IMR-90 (cell line): ENCODE data around the gene SLC51A. TPM values are rescaled to one million over a fixed set of nuclear protein-coding genes. Genes with fewer than 3 reads are reported as not detected.

Experiments used
- ATAC-seq: fragments of 200-7000 bp; cut with Tn5 transposase; 2 replicates; pipeline ENCODE4 v1.9.1; 2020; ENCODE audit warnings: low read depth, mild to moderate bottlenecking, moderate library complexity
- BruUV-seq: library from RNA; stranded (reverse); fragments of 400-500 nt; replicated peaks from 2 replicates; lab custom pipeline; 2021; lab: Mats Ljungman, UMichigan
- CTCF ChIA-PET: fragments of 300-600 bp; formaldehyde crosslinking; extraction: SDS; loops from one replicate; lab custom pipeline; 2021; ENCODE audit warnings: antibody characterized with exemption; lab: Yijun Ruan, JAX
- POLR2A ChIA-PET: fragments of 300-600 bp; sonication (Branson Sonifier 250); formaldehyde crosslinking; loops from one replicate; lab custom pipeline; 2022; ENCODE audit warnings: antibody characterized with exemption; ENCODE audit not compliant: unreplicated experiment; lab: Charles Lee
- DNase-seq: peaks from one replicate; pipeline ENCODE4 v3.0.0; 2013
- H2AFZ ChIP-seq: replicated peaks from 2 replicates; pipeline ENCODE3; 2013; ENCODE audit warnings: low read length, mild to moderate bottlenecking; ENCODE audit not compliant: poor library complexity
- H2AK5ac ChIP-seq: 2 replicates; pipeline ENCODE4 v1.6.1; 2013; ENCODE audit warnings: low read depth, low read length, inconsistent platforms
- H2AK9ac ChIP-seq: replicated peaks from 2 replicates; pipeline ENCODE3; 2013; ENCODE audit warnings: mild to moderate bottlenecking, low read depth, low read length, moderate library complexity; ENCODE audit not compliant: poor library complexity
- H2BK120ac ChIP-seq: 2 replicates; pipeline ENCODE4 v1.6.1; 2013; ENCODE audit warnings: low read depth, low read length, inconsistent platforms
- H2BK15ac ChIP-seq: 3 replicates; pipeline ENCODE4 v1.6.1; 2013; ENCODE audit warnings: low read depth, low read length, inconsistent platforms
- H2BK20ac ChIP-seq: 2 replicates; pipeline ENCODE4 v1.6.1; 2013; ENCODE audit warnings: low read depth, mild to moderate bottlenecking, inconsistent platforms, low read length, moderate library complexity
- H2BK5ac ChIP-seq: 2 replicates; pipeline ENCODE4 v1.6.1; 2013; ENCODE audit warnings: mild to moderate bottlenecking, low read depth, low read length, inconsistent platforms; ENCODE audit not compliant: poor library complexity, severe bottlenecking
- H3K14ac ChIP-seq: replicated peaks from 2 replicates; pipeline ENCODE4 v1.6.1; 2013; ENCODE audit warnings: low read depth, low read length, inconsistent platforms
- H3K18ac ChIP-seq: 2 replicates; pipeline ENCODE4 v1.6.1; 2013; ENCODE audit warnings: low read depth, low read length, control low read depth
- H3K23ac ChIP-seq: 2 replicates; pipeline ENCODE4 v1.6.1; 2013; ENCODE audit warnings: low read depth, low read length, inconsistent platforms
- H3K27ac ChIP-seq: 2 replicates; pipeline ENCODE4 v1.5.1; 2013; ENCODE audit warnings: mild to moderate bottlenecking, control low read depth, low read length; ENCODE audit not compliant: insufficient read depth
- H3K27me3 ChIP-seq: 2 replicates; pipeline ENCODE4 v1.6.1; 2013; ENCODE audit warnings: low read length; ENCODE audit not compliant: control insufficient read depth, insufficient read depth
- H3K36me3 ChIP-seq: 2 replicates; pipeline ENCODE4 v1.6.1; 2013; ENCODE audit warnings: low read length, mixed read lengths; ENCODE audit not compliant: control insufficient read depth, insufficient read depth
- H3K4ac ChIP-seq: 2 replicates; pipeline ENCODE4 v1.6.1; 2013; ENCODE audit warnings: low read depth, low read length, inconsistent platforms
- H3K4me1 ChIP-seq: 2 replicates; pipeline ENCODE4 v1.6.1; 2013; ENCODE audit warnings: low read length, mixed read lengths; ENCODE audit not compliant: control insufficient read depth, insufficient read depth
- H3K4me2 ChIP-seq: 2 replicates; pipeline ENCODE4 v1.6.1; 2013; ENCODE audit warnings: low read depth, mild to moderate bottlenecking, control low read depth, low read length, moderate library complexity
- H3K4me3 ChIP-seq: 2 replicates; pipeline ENCODE4 v1.5.1; 2013; ENCODE audit warnings: low read depth, mild to moderate bottlenecking, control low read depth, low read length, moderate library complexity; ENCODE audit not compliant: insufficient read depth
- H3K56ac ChIP-seq: 2 replicates; pipeline ENCODE4 v1.6.1; 2013; ENCODE audit warnings: low read length, inconsistent platforms; ENCODE audit not compliant: insufficient read depth; ENCODE audit errors: extremely low read depth
- H3K79me1 ChIP-seq, 2 experiments: 2 replicates each; pipeline ENCODE4 v1.6.1; 2013; ENCODE audit warnings: low read length in 2 of 2, inconsistent platforms in 1 of 2, low read depth in 1 of 2
- H3K9ac ChIP-seq: 2 replicates; pipeline ENCODE4 v1.6.1; 2013; ENCODE audit warnings: low read depth, low read length, control low read depth
- H3K9me1 ChIP-seq: 2 replicates; pipeline ENCODE4 v1.6.1; 2013; ENCODE audit warnings: low read length, inconsistent platforms; ENCODE audit not compliant: insufficient read depth
- H3K9me3 ChIP-seq: 2 replicates; pipeline ENCODE4 v1.6.1; 2013; ENCODE audit warnings: low read length; ENCODE audit not compliant: control insufficient read depth, insufficient read depth
- H4K20me1 ChIP-seq: 2 replicates; pipeline ENCODE4 v1.6.1; 2013; ENCODE audit warnings: low read length, inconsistent platforms; ENCODE audit not compliant: insufficient read depth
- H4K5ac ChIP-seq: 2 replicates; pipeline ENCODE4 v1.6.1; 2013; ENCODE audit warnings: mild to moderate bottlenecking, low read depth, low read length, control low read depth
- H4K8ac ChIP-seq, 2 experiments: 2 replicates each; pipeline ENCODE4 v1.6.1; 2013; ENCODE audit warnings: low read depth in 2 of 2, low read length in 2 of 2, control low read depth in 1 of 2, inconsistent platforms in 1 of 2
- H4K91ac ChIP-seq: 2 replicates; pipeline ENCODE4 v1.6.1; 2013; ENCODE audit warnings: low read depth, low read length, inconsistent platforms; ENCODE audit not compliant: insufficient read depth
- CTCF ChIP-seq: conservative IDR thresholded peaks from 2 replicates; pipeline ENCODE4 v1.5.1; 2012; ENCODE audit warnings: mild to moderate bottlenecking, low read depth, low read length, improper control_type of control experiment
- MAZ ChIP-seq: IDR thresholded peaks from 2 replicates; pipeline ENCODE4 v1.6.1; 2012; ENCODE audit warnings: low read depth, mild to moderate bottlenecking, low read length, improper control_type of control experiment, moderate library complexity, borderline replicate concordance
- MXI1 ChIP-seq: IDR thresholded peaks from 2 replicates; pipeline ENCODE4 v1.6.1; 2012; ENCODE audit warnings: low read depth, mild to moderate bottlenecking, low read length, moderate library complexity, borderline replicate concordance
- RCOR1 ChIP-seq: IDR thresholded peaks from 2 replicates; pipeline ENCODE4 v1.6.1; 2012; ENCODE audit warnings: mild to moderate bottlenecking, low read length, improper control_type of control experiment; ENCODE audit not compliant: insufficient replicate concordance
- RFX5 ChIP-seq: IDR thresholded peaks from 2 replicates; pipeline ENCODE4 v1.8.0; 2012; ENCODE audit warnings: low read depth, mild to moderate bottlenecking, low read length, moderate library complexity
- WGBS, 2 experiments: methylation state at CpG; one replicate each; pipeline versions ENCODE4 v1.1.5 to v1.1.7; 2013; ENCODE audit warnings: missing lambda C conversion rate in 2 of 2; ENCODE audit not compliant: insufficient read length in 1 of 2; ENCODE audit errors: extremely low coverage in 2 of 2; 5-methylcytosine and 5-hydroxymethylcytosine counted together
- dilution Hi-C: fragments of 300-500 bp; cut with HindIII; formaldehyde crosslinking; loops from one replicate; pipeline ENCODE4 v1.14.3; 2018; ENCODE audit warnings: low sequenced_read_pairs; ENCODE audit not compliant: unreplicated experiment
- in situ Hi-C: fragments of 300-500 bp; cut with MboI; formaldehyde crosslinking; loops from 3 replicates; pipeline ENCODE4 v1.14.3; 2019; ENCODE audit warnings: low sequenced_read_pairs, inconsistent platforms, mixed read lengths
- intact Hi-C: fragments of 100-400 bp; cut with micrococcal nuclease; formaldehyde crosslinking; loops from 2 replicates; pipeline ENCODE4 v1.10.0; 2022
- polyA plus RNA-seq, 3 experiments: library from polyadenylated mRNA; depleted of rRNA; stranded (reverse); fragments of >200 nt; gene quantifications; 2 replicates each; pipeline ENCODE4 v1.2.3, GENCODE V29; 2012; ENCODE audit warnings: low replicate concordance in 1 of 3
- total RNA-seq: library from RNA; depleted of rRNA; stranded (reverse); fragments of >200 nt; gene quantifications from 2 replicates; pipeline ENCODE4 v1.2.3, GENCODE V29; 2012

SLC51A gene
- total and polyA plus RNA-seq, 2 of the 4 experiments (the other 2 are of a cell fraction) = not detected

DNA sequence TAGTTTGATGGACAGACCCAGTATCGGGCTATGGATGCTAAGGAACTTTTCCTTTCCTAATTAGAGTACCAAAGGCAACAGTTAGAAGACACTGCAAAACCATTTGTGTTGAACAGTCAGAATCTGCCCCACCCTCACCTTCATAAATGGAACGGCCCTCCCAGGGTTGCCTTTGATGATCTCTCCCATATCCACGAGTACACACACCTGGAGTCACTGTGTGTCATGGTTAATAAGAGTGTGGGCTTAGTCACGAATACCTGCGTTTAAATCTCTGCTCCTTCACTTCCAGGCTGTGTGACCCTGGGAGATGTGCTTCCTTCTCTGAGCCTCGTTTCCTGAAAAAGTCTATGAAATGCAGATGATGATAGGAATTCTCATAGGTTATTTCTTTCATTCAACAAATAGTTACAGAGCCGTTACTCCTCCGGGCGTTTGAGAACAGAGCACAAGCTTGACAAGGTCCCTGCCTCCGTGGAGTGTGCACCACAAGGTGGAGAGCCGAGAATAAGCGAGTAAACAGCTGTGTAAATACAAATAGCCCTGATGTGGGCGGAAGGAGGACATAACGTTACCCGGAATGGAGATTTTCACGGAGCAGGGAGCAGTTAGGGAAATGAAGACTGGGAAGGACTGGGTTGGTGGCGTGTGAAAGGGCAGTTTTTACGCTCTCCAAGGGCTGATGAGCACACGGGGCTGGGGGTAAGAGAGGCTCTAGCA, 6.7 kb downstream of the SLC51A start:
- Histone ChIP-seq H3K27me3 (no peaks in the 10 kb centered on the region; the same call in 1 of the 2 replicates), H4K91ac (no peak overlapping the region), H2BK15ac (no peak overlapping the region), H2AK5ac (no peak overlapping the region), H2BK120ac (no peak overlapping the region), H3K27ac (no peak overlapping the region), H4K8ac (no peak overlapping the region), H3K14ac (no peak overlapping the region), H3K9me3 (no peaks in the 10 kb centered on the region), H4K5ac (no peak overlapping the region), H3K9ac (no peak overlapping the region), H3K9me1 (0 out of 2 replicates have a peak, but pooled peaks cover 3% of the 10 kb centered on the region), H3K18ac (no peak overlapping the region), H2BK20ac (no peak overlapping the region), H3K4me3 (no peak overlapping the region), H2AFZ (peak overlapping the region; percentile 9), H3K4ac (no peak overlapping the region), H3K36me3 (no peaks in the 10 kb centered on the region), H3K79me1 (no peaks in the 10 kb centered on the region), H3K4me2 (no peak overlapping the region), H2BK5ac (no peak overlapping the region), H3K56ac (no peak overlapping the region), H3K23ac (no peak overlapping the region), H3K4me1 (0 out of 2 replicates have a peak, but pooled peaks cover 2% of the 10 kb centered on the region), H4K20me1 (no peaks in the 10 kb centered on the region; the same call in 1 of the 2 replicates), H2AK9ac (no peak overlapping the region)
- in situ Hi-C loops = no loop called here
- CTCF ChIA-PET = no interaction called here
- intact Hi-C loops = no loop called here
- BruUV-seq = no TSS peak
- POLR2A ChIA-PET = no interaction called here
- dilution Hi-C loops = no loop called here
- ATAC-seq (no peak), DNase-seq (no peak)
- 75% methylated on average over 2 of the region's 19 CpGs; no CpG with 5 or more reads in 1 of the 2 experiments for WGBS, 2 experiments
- TF ChIP-seq MAZ = no peak
- TF ChIP-seq MXI1 = no peak
- TF ChIP-seq CTCF = no peak
- no peak for TF ChIP-seq RCOR1
- TF ChIP-seq RFX5 = no peak
